ENCODE results near the gene SH3GL1.
A peak's percentile ranks its signal among the peaks of the same experiment; 100 is the strongest.
"Not testable (repeated sequence)": the region's sequence is repeated elsewhere in the genome, so short reads cannot be mapped to it uniquely, and the experiment has no call there.

SH3GL1 gene

GRCh38 chr19:4329858-4330257 lies 70.5 kb downstream of the SH3GL1 start (continued):
- TF ChIP-seq CREB5 (CRISPR knock-in tag; IDR thresholded peaks at IDR 0.05; ENCODE audit: low read depth) (no peak), TOX (CRISPR knock-in tag; IDR thresholded peaks at IDR 0.05; ENCODE audit: borderline replicate concordance) (no peak), GLIS3 (CRISPR knock-in tag; IDR thresholded peaks at IDR 0.05) (no peak), ZC3H10 (CRISPR knock-in tag; IDR thresholded peaks at IDR 0.05) (no peak), ZFP30 (CRISPR knock-in tag; IDR thresholded peaks at IDR 0.05) (no peak), SNAI2 (CRISPR knock-in tag; IDR thresholded peaks at IDR 0.05) (no peak), TCF4 (CRISPR knock-in tag; IDR thresholded peaks at IDR 0.05; ENCODE audit: borderline replicate concordance) (no peak)

GRCh38 chr19:4328991-4329681 lies 71.2 kb downstream of the SH3GL1 start:
- ATAC-seq: not testable (repeated sequence)

GRCh38 chr19:4328243-4328990 lies 71.9 kb downstream of the SH3GL1 start:
- TF ChIP-seq POU6F1 (CRISPR knock-in tag; IDR thresholded peaks at IDR 0.05; ENCODE audit: borderline replicate concordance, low read depth): no peak
- TF ChIP-seq ESRRG (CRISPR knock-in tag; IDR thresholded peaks at IDR 0.05): no peak
- no peak for TF ChIP-seq ZNF565 (CRISPR knock-in tag; conservative IDR thresholded peaks at IDR 0.05; ENCODE audit: low read depth)
- TF ChIP-seq PPARA (CRISPR knock-in tag; IDR thresholded peaks at IDR 0.05; ENCODE audit: borderline replicate concordance): no peak
- peak; percentile 86 for ATAC-seq

- ATAC-seq: peak; percentile 35
- TF ChIP-seq ZNF565 (CRISPR knock-in tag; conservative IDR thresholded peaks at IDR 0.05; ENCODE audit: low read depth) (no peak), ISL1 (CRISPR knock-in tag; IDR thresholded peaks at IDR 0.05) (no peak), CREB5 (CRISPR knock-in tag; IDR thresholded peaks at IDR 0.05; ENCODE audit: low read depth) (no peak), RARB (CRISPR knock-in tag; IDR thresholded peaks at IDR 0.05) (no peak), ZNF8 (CRISPR knock-in tag; IDR thresholded peaks at IDR 0.05) (no peak), CSRNP3 (CRISPR knock-in tag; IDR thresholded peaks at IDR 0.05) (no peak), ESRRG (CRISPR knock-in tag; IDR thresholded peaks at IDR 0.05) (no peak)
Observed at GRCh38 chr19:4327877-4328242, 72.5 kb downstream of the SH3GL1 start.

- no peak for TF ChIP-seq GLIS3 (CRISPR knock-in tag; IDR thresholded peaks at IDR 0.05)
- TF ChIP-seq ZNF70 (CRISPR knock-in tag; IDR thresholded peaks at IDR 0.05): no peak
- TF ChIP-seq CSDC2 (CRISPR knock-in tag; IDR thresholded peaks at IDR 0.05): no peak
- peak; percentile 7; the same call in 1 of the 2 replicates for TF ChIP-seq TSHZ2 (CRISPR knock-in tag; IDR thresholded peaks at IDR 0.05)
- ATAC-seq: peak; percentile 82
Observed at GRCh38 chr19:4327252-4327876, 73.0 kb downstream of the SH3GL1 start.

Data from SK-N-SH treated with all-trans-retinoic acid at 6 μM for 48 hours (cell line).